Measurements from ENCODE around the gene TIFAB. TPM values are rescaled to one million over a fixed set of nuclear protein-coding genes. Genes with fewer than 3 reads are reported as not detected.

TIFAB gene
- polyA plus RNA-seq, 1 donor from 2014 or later, result not detected

DNA sequence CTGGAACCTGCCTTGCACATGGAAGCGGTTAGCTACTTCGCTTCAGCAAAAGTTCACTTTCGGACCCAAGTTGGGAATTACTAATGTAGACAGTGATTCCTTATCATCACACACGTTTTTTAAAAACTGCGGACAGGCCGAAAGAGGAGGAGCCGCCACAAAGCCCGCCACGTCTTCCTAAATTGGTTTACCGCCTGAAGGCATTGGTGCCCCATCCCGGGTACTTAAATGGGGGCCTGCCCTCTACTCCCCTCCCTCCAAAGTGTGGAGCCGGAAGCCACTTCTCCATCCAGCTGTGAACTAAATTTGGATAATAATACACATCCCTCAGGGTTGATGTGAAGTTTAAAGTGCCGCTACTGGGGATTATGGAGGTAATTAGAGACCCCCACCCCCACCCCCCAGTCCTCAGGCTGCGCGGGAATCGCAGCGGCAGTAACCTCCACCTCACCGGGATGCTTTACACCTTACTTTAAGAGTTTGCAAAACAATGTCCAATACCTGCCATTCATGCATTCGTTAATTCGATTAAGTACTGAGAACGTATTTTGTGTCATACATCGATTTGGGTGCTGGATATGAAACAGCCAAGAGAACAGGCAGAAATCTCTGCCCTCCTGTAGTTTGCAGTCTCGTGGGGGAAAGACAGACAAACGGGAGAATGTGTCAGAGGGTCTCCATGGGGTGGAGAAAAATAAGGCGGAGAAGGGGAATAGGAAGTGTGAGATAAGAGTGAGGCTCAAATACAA is 52.2 kb downstream of the TIFAB start:
- Histone ChIP-seq H3K9me3 (ENCODE audit: low read length) (no peaks in the 10 kb centered on the region), H2AFZ (ENCODE audit: low read depth, low read length) (peak overlapping the region; percentile 98), H3K4me2 (ENCODE audit: low read length) (peak overlapping the region; percentile 74), H3K36me3 (ENCODE audit: insufficient read depth, low read length) (no peaks in the 10 kb centered on the region), H3K9ac (ENCODE audit: low read length) (peak overlapping the region; percentile 91), H3K9me2 (ENCODE audit: insufficient read depth, low read length) (no peaks in the 10 kb centered on the region), H3F3A (ENCODE audit: insufficient read depth, low read length, poor library complexity, severe bottlenecking) (no peaks in the 10 kb centered on the region), H3K27ac (ENCODE audit: low read length) (peak overlapping the region; percentile 74), H3K4me3 (ENCODE audit: low read length) (peak overlapping the region; percentile 95), H3K79me2 (replicated peaks; ENCODE audit: insufficient read depth, low read length) (peaks cover 42% of the 10 kb centered on the region), H4K20me1 (ENCODE audit: insufficient read depth) (no peaks in the 10 kb centered on the region), H3K27me3 (ENCODE audit: insufficient read depth, low read depth, low read length) (no peaks in the 10 kb centered on the region)
- TF ChIP-seq SMC3 (conservative IDR thresholded peaks at IDR 0.05; ENCODE audit: poor library complexity) (no peak), POLR2AphosphoS5 (IDR thresholded peaks at IDR 0.05) (no peak), RAD21 (conservative IDR thresholded peaks at IDR 0.05) (no peak), EP300 (conservative IDR thresholded peaks at IDR 0.05; ENCODE audit: poor library complexity, severe bottlenecking) (no peak), TAF1 (IDR thresholded peaks at IDR 0.05; ENCODE audit: low read depth) (no peak), MXI1 (conservative IDR thresholded peaks at IDR 0.05; ENCODE audit: poor library complexity, severe bottlenecking) (no peak), EZH2 (IDR thresholded peaks at IDR 0.05; ENCODE audit: borderline replicate concordance, insufficient read depth, low read length, poor library complexity, severe bottlenecking) (no peak)
- TF ChIP-seq, protein P1, sequence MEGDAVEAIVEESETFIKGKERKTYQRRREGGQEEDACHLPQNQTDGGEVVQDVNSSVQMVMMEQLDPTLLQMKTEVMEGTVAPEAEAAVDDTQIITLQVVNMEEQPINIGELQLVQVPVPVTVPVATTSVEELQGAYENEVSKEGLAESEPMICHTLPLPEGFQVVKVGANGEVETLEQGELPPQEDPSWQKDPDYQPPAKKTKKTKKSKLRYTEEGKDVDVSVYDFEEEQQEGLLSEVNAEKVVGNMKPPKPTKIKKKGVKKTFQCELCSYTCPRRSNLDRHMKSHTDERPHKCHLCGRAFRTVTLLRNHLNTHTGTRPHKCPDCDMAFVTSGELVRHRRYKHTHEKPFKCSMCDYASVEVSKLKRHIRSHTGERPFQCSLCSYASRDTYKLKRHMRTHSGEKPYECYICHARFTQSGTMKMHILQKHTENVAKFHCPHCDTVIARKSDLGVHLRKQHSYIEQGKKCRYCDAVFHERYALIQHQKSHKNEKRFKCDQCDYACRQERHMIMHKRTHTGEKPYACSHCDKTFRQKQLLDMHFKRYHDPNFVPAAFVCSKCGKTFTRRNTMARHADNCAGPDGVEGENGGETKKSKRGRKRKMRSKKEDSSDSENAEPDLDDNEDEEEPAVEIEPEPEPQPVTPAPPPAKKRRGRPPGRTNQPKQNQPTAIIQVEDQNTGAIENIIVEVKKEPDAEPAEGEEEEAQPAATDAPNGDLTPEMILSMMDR (IDR thresholded peaks at IDR 0.05; ENCODE audit: poor library complexity, severe bottlenecking), result no peak
- TF ChIP-seq, protein P2, sequence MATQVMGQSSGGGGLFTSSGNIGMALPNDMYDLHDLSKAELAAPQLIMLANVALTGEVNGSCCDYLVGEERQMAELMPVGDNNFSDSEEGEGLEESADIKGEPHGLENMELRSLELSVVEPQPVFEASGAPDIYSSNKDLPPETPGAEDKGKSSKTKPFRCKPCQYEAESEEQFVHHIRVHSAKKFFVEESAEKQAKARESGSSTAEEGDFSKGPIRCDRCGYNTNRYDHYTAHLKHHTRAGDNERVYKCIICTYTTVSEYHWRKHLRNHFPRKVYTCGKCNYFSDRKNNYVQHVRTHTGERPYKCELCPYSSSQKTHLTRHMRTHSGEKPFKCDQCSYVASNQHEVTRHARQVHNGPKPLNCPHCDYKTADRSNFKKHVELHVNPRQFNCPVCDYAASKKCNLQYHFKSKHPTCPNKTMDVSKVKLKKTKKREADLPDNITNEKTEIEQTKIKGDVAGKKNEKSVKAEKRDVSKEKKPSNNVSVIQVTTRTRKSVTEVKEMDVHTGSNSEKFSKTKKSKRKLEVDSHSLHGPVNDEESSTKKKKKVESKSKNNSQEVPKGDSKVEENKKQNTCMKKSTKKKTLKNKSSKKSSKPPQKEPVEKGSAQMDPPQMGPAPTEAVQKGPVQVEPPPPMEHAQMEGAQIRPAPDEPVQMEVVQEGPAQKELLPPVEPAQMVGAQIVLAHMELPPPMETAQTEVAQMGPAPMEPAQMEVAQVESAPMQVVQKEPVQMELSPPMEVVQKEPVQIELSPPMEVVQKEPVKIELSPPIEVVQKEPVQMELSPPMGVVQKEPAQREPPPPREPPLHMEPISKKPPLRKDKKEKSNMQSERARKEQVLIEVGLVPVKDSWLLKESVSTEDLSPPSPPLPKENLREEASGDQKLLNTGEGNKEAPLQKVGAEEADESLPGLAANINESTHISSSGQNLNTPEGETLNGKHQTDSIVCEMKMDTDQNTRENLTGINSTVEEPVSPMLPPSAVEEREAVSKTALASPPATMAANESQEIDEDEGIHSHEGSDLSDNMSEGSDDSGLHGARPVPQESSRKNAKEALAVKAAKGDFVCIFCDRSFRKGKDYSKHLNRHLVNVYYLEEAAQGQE (IDR thresholded peaks at IDR 0.05; ENCODE audit: borderline replicate concordance), result no peak

DNA sequence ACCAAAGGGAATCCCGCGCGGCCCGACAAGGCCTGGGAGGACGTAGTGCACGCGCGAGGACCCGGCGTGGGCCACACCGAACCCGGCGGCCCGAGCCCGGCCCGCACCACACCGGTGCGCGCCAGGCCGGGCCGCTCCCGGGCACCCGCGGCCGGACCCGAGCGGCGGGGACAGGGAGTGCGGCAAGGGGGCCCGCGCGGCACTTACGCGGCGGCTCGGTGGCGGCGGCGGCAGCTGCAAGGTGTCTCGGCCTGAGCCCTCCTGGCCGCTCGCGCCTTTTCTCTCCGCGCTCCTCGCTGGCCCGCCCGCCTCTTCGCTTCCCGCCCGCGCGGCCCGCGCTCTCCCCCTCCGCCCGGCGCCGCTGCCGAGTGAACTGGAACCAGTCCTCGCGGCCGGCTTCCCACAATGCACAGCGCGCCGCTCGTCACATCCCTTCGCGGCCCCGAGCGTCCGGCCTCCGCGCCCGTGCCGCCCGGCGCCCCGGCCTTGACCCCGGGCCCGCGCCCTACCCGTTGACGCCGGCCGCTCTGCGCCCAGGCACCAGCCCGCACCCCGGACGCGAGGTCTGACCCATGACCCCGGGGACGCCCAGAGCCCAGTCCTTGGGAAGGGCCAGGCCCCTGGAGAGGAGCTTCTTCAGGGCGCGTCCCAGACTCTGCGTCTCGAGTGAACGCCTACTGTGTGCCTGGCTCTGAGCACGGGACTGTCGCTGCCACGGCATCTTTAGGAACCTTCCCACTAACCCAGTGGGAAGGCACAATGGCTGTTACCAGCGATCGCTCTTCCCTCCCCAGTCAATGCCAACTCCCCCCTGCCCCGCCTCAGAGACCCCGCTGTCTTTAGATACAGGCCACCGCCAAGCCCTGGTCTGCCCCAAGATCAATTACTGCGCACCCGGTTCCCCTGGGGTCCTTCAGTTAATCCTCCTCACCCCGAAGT is 53.0 kb downstream of the TIFAB start, which contains the start of gene MACROH2A1:
Gene MACROH2A1 (minus strand): TSS at position 377 of the 939 bp plus-strand sequence. CDS start 10,138 bp downstream, outside the sequence.
- H3K9ac ChIP-seq (ENCODE audit: low read length), result peak within 1 kb of the TSS; percentile 91
- no peaks in the 10 kb centered on the region for H3K9me3 ChIP-seq (ENCODE audit: low read length)

More for the DNA sequence above, 53.0 kb downstream of the TIFAB start, which contains the start of gene MACROH2A1:
- Histone ChIP-seq H3K9me2 (ENCODE audit: insufficient read depth, low read length) (no peaks in the 10 kb centered on the region), H3K36me3 (ENCODE audit: insufficient read depth, low read length) (no peaks in the 10 kb centered on the region), H3K27me3 (ENCODE audit: insufficient read depth, low read depth, low read length) (no peaks in the 10 kb centered on the region), H4K20me1 (ENCODE audit: insufficient read depth) (no peaks in the 10 kb centered on the region), H2AFZ (ENCODE audit: low read depth, low read length) (peak within 1 kb of the TSS; percentile 98), H3K4me3 (ENCODE audit: low read length) (peak within 1 kb of the TSS; percentile 95), H3K27ac (ENCODE audit: low read length) (peak within 1 kb of the TSS; percentile 74), H3F3A (ENCODE audit: insufficient read depth, low read length, poor library complexity, severe bottlenecking) (no peaks in the 10 kb centered on the region), H3K4me2 (ENCODE audit: low read length) (peak within 1 kb of the TSS; percentile 74), H3K79me2 (replicated peaks; ENCODE audit: insufficient read depth, low read length) (peaks cover 50% of the 10 kb centered on the region)
- TF ChIP-seq SMC3 (conservative IDR thresholded peaks at IDR 0.05; ENCODE audit: poor library complexity) (no peak), POLR2AphosphoS5 (IDR thresholded peaks at IDR 0.05) (peak; percentile 82), TAF1 (IDR thresholded peaks at IDR 0.05; ENCODE audit: low read depth) (peak; percentile 31), RAD21 (conservative IDR thresholded peaks at IDR 0.05) (peak; percentile 34), MXI1 (conservative IDR thresholded peaks at IDR 0.05; ENCODE audit: poor library complexity, severe bottlenecking) (peak; percentile 49), EP300 (conservative IDR thresholded peaks at IDR 0.05; ENCODE audit: poor library complexity, severe bottlenecking) (peak; percentile 49), EZH2 (IDR thresholded peaks at IDR 0.05; ENCODE audit: borderline replicate concordance, insufficient read depth, low read length, poor library complexity, severe bottlenecking) (no peak)
- TF ChIP-seq, protein P1 (IDR thresholded peaks at IDR 0.05; ENCODE audit: poor library complexity, severe bottlenecking), result peak; percentile 28
- TF ChIP-seq, protein P2 (IDR thresholded peaks at IDR 0.05; ENCODE audit: borderline replicate concordance), result no peak

All from neural cell (in vitro differentiated cells).